ENCODE data around the gene ASB7.

The ASB7 gene

GRCh38 chr15:100688549-100689120 is 86.2 kb downstream of the ASB7 start:
- Histone ChIP-seq H3K9me3 (ENCODE audit: control insufficient read depth in 2 of 2, low read length in 2 of 2) (no peaks in the 10 kb centered on the region), H3K27me3 (ENCODE audit: control insufficient read depth in 2 of 2, insufficient read depth in 2 of 2, low read length in 2 of 2) (no peaks in the 10 kb centered on the region), H3K27ac (ENCODE audit: low read depth in 2 of 2, low read length in 2 of 2) (no peak overlapping the region), H3K4me1 (ENCODE audit: control insufficient read depth in 2 of 2, insufficient read depth in 2 of 2, low read length in 2 of 2) (no peaks in the 10 kb centered on the region), H3K4me3 (ENCODE audit: low read length in 2 of 2) (no peak overlapping the region), H3K36me3 (ENCODE audit: control insufficient read depth in 2 of 2, insufficient read depth in 2 of 2, low read length in 2 of 2) (no peaks in the 10 kb centered on the region), H3K9ac (ENCODE audit: low read depth in 1 of 2, low read length in 2 of 2) (no peak overlapping the region)

GRCh38 chr15:100689131-100689899 is 86.9 kb downstream of the ASB7 start:
- no peak overlapping the region for H3K9ac ChIP-seq (ENCODE audit: low read depth in 1 of 2, low read length in 2 of 2)
- no peak overlapping the region for H3K27ac ChIP-seq (ENCODE audit: low read depth in 2 of 2, low read length in 2 of 2)
- H3K4me3 ChIP-seq (ENCODE audit: low read length in 2 of 2) = no peak overlapping the region
- H3K36me3 ChIP-seq (ENCODE audit: control insufficient read depth in 2 of 2, insufficient read depth in 2 of 2, low read length in 2 of 2) = no peaks in the 10 kb centered on the region
- no peaks in the 10 kb centered on the region for H3K4me1 ChIP-seq (ENCODE audit: control insufficient read depth in 2 of 2, insufficient read depth in 2 of 2, low read length in 2 of 2)
- H3K27me3 ChIP-seq (ENCODE audit: control insufficient read depth in 2 of 2, insufficient read depth in 2 of 2, low read length in 2 of 2) = no peaks in the 10 kb centered on the region
- H3K9me3 ChIP-seq (ENCODE audit: control insufficient read depth in 2 of 2, low read length in 2 of 2) = no peaks in the 10 kb centered on the region

- Histone ChIP-seq H3K27me3 (ENCODE audit: control insufficient read depth in 2 of 2, insufficient read depth in 2 of 2, low read length in 2 of 2) (no peaks in the 10 kb centered on the region), H3K9me3 (ENCODE audit: control insufficient read depth in 2 of 2, low read length in 2 of 2) (no peaks in the 10 kb centered on the region), H3K9ac (ENCODE audit: low read depth in 1 of 2, low read length in 2 of 2) (no peak overlapping the region), H3K4me1 (ENCODE audit: control insufficient read depth in 2 of 2, insufficient read depth in 2 of 2, low read length in 2 of 2) (no peaks in the 10 kb centered on the region), H3K4me3 (ENCODE audit: low read length in 2 of 2) (no peak overlapping the region), H3K27ac (ENCODE audit: low read depth in 2 of 2, low read length in 2 of 2) (no peak overlapping the region), H3K36me3 (ENCODE audit: control insufficient read depth in 2 of 2, insufficient read depth in 2 of 2, low read length in 2 of 2) (no peaks in the 10 kb centered on the region)
Observed at GRCh38 chr15:100690032-100690794, 87.8 kb downstream of the ASB7 start.

- Histone ChIP-seq H3K27me3 (ENCODE audit: control insufficient read depth in 2 of 2, insufficient read depth in 2 of 2, low read length in 2 of 2) (no peaks in the 10 kb centered on the region), H3K9ac (ENCODE audit: low read depth in 1 of 2, low read length in 2 of 2) (no peak overlapping the region), H3K4me1 (ENCODE audit: control insufficient read depth in 2 of 2, insufficient read depth in 2 of 2, low read length in 2 of 2) (no peaks in the 10 kb centered on the region), H3K9me3 (ENCODE audit: control insufficient read depth in 2 of 2, low read length in 2 of 2) (no peaks in the 10 kb centered on the region), H3K4me3 (ENCODE audit: low read length in 2 of 2) (no peak overlapping the region), H3K36me3 (ENCODE audit: control insufficient read depth in 2 of 2, insufficient read depth in 2 of 2, low read length in 2 of 2) (no peaks in the 10 kb centered on the region), H3K27ac (ENCODE audit: low read depth in 2 of 2, low read length in 2 of 2) (no peak overlapping the region)
Observed at GRCh38 chr15:100690795-100691158, 88.4 kb downstream of the ASB7 start.

- Histone ChIP-seq H3K4me1 (ENCODE audit: control insufficient read depth in 2 of 2, insufficient read depth in 2 of 2, low read length in 2 of 2) (no peaks in the 10 kb centered on the region), H3K4me3 (ENCODE audit: low read length in 2 of 2) (no peak overlapping the region), H3K27ac (ENCODE audit: low read depth in 2 of 2, low read length in 2 of 2) (no peak overlapping the region), H3K27me3 (ENCODE audit: control insufficient read depth in 2 of 2, insufficient read depth in 2 of 2, low read length in 2 of 2) (no peaks in the 10 kb centered on the region), H3K9me3 (ENCODE audit: control insufficient read depth in 2 of 2, low read length in 2 of 2) (no peaks in the 10 kb centered on the region), H3K9ac (ENCODE audit: low read depth in 1 of 2, low read length in 2 of 2) (no peak overlapping the region), H3K36me3 (ENCODE audit: control insufficient read depth in 2 of 2, insufficient read depth in 2 of 2, low read length in 2 of 2) (no peaks in the 10 kb centered on the region)
Observed at GRCh38 chr15:100691321-100691720, 88.9 kb downstream of the ASB7 start.

GRCh38 chr15:100692246-100692645 is 89.9 kb downstream of the ASB7 start:
- no peak overlapping the region for H3K9ac ChIP-seq (ENCODE audit: low read depth in 1 of 2, low read length in 2 of 2)
- no peaks in the 10 kb centered on the region for H3K9me3 ChIP-seq (ENCODE audit: control insufficient read depth in 2 of 2, low read length in 2 of 2)
- H3K27ac ChIP-seq (ENCODE audit: low read depth in 2 of 2, low read length in 2 of 2) = no peak overlapping the region
- H3K4me1 ChIP-seq (ENCODE audit: control insufficient read depth in 2 of 2, insufficient read depth in 2 of 2, low read length in 2 of 2) = no peaks in the 10 kb centered on the region
- H3K36me3 ChIP-seq (ENCODE audit: control insufficient read depth in 2 of 2, insufficient read depth in 2 of 2, low read length in 2 of 2) = no peaks in the 10 kb centered on the region
- no peak overlapping the region for H3K4me3 ChIP-seq (ENCODE audit: low read length in 2 of 2)
- no peaks in the 10 kb centered on the region for H3K27me3 ChIP-seq (ENCODE audit: control insufficient read depth in 2 of 2, insufficient read depth in 2 of 2, low read length in 2 of 2)

GRCh38 chr15:100692671-100693070 is 90.3 kb downstream of the ASB7 start:
- Histone ChIP-seq H3K4me3 (ENCODE audit: low read length in 2 of 2) (no peak overlapping the region), H3K36me3 (ENCODE audit: control insufficient read depth in 2 of 2, insufficient read depth in 2 of 2, low read length in 2 of 2) (no peaks in the 10 kb centered on the region), H3K9ac (ENCODE audit: low read depth in 1 of 2, low read length in 2 of 2) (no peak overlapping the region), H3K9me3 (ENCODE audit: control insufficient read depth in 2 of 2, low read length in 2 of 2) (no peaks in the 10 kb centered on the region), H3K27ac (ENCODE audit: low read depth in 2 of 2, low read length in 2 of 2) (no peak overlapping the region), H3K4me1 (ENCODE audit: control insufficient read depth in 2 of 2, insufficient read depth in 2 of 2, low read length in 2 of 2) (no peaks in the 10 kb centered on the region), H3K27me3 (ENCODE audit: control insufficient read depth in 2 of 2, insufficient read depth in 2 of 2, low read length in 2 of 2) (no peaks in the 10 kb centered on the region)

GRCh38 chr15:100693451-100693850 is 91.1 kb downstream of the ASB7 start:
- no peak overlapping the region for H3K9ac ChIP-seq (ENCODE audit: low read depth in 1 of 2, low read length in 2 of 2)
- H3K27ac ChIP-seq (ENCODE audit: low read depth in 2 of 2, low read length in 2 of 2) = no peak overlapping the region
- no peaks in the 10 kb centered on the region for H3K36me3 ChIP-seq (ENCODE audit: control insufficient read depth in 2 of 2, insufficient read depth in 2 of 2, low read length in 2 of 2)
- H3K9me3 ChIP-seq (ENCODE audit: control insufficient read depth in 2 of 2, low read length in 2 of 2) = no peaks in the 10 kb centered on the region
- no peaks in the 10 kb centered on the region for H3K27me3 ChIP-seq (ENCODE audit: control insufficient read depth in 2 of 2, insufficient read depth in 2 of 2, low read length in 2 of 2)
- no peaks in the 10 kb centered on the region for H3K4me1 ChIP-seq (ENCODE audit: control insufficient read depth in 2 of 2, insufficient read depth in 2 of 2, low read length in 2 of 2)
- H3K4me3 ChIP-seq (ENCODE audit: low read length in 2 of 2) = no peak overlapping the region

GRCh38 chr15:100694381-100695021 is 92.1 kb downstream of the ASB7 start:
- H3K36me3 ChIP-seq (ENCODE audit: control insufficient read depth in 2 of 2, insufficient read depth in 2 of 2, low read length in 2 of 2) = no peaks in the 10 kb centered on the region
- no peaks in the 10 kb centered on the region for H3K4me1 ChIP-seq (ENCODE audit: control insufficient read depth in 2 of 2, insufficient read depth in 2 of 2, low read length in 2 of 2)
- no peaks in the 10 kb centered on the region for H3K9me3 ChIP-seq (ENCODE audit: control insufficient read depth in 2 of 2, low read length in 2 of 2)
- no peak overlapping the region for H3K9ac ChIP-seq (ENCODE audit: low read depth in 1 of 2, low read length in 2 of 2)
- peak overlapping the region in 1 of 2 donors; percentile 28 for H3K27ac ChIP-seq (ENCODE audit: low read depth in 2 of 2, low read length in 2 of 2)
- no peaks in the 10 kb centered on the region for H3K27me3 ChIP-seq (ENCODE audit: control insufficient read depth in 2 of 2, insufficient read depth in 2 of 2, low read length in 2 of 2)
- H3K4me3 ChIP-seq (ENCODE audit: low read length in 2 of 2) = no peak overlapping the region

GRCh38 chr15:100695048-100695447 is 92.7 kb downstream of the ASB7 start:
- Histone ChIP-seq H3K27me3 (ENCODE audit: control insufficient read depth in 2 of 2, insufficient read depth in 2 of 2, low read length in 2 of 2) (no peaks in the 10 kb centered on the region), H3K4me3 (ENCODE audit: low read length in 2 of 2) (no peak overlapping the region), H3K27ac (ENCODE audit: low read depth in 2 of 2, low read length in 2 of 2) (peak overlapping the region in 1 of 2 donors; percentile 28)

More at GRCh38 chr15:100695048-100695447, 92.7 kb downstream of the ASB7 start:
- Histone ChIP-seq H3K36me3 (ENCODE audit: control insufficient read depth in 2 of 2, insufficient read depth in 2 of 2, low read length in 2 of 2) (no peaks in the 10 kb centered on the region), H3K9me3 (ENCODE audit: control insufficient read depth in 2 of 2, low read length in 2 of 2) (no peaks in the 10 kb centered on the region), H3K9ac (ENCODE audit: low read depth in 1 of 2, low read length in 2 of 2) (no peak overlapping the region), H3K4me1 (ENCODE audit: control insufficient read depth in 2 of 2, insufficient read depth in 2 of 2, low read length in 2 of 2) (no peaks in the 10 kb centered on the region)

All from mucosa of rectum (tissue), 2 donors.